22Rv1 (cell line): ENCODE measurements around the gene LDB3.
A peak's percentile ranks its signal among the peaks of the same experiment; 100 is the strongest.

Experiments
- H3K27ac ChIP-seq: fragments of 450-650 bp; 2 replicates; pipeline ENCODE4 v1.5.1; 2017
- CTCF ChIP-seq: fragments of 450-650 bp; IDR thresholded peaks from 2 replicates; pipeline ENCODE4 v1.5.1; 2017; ENCODE audit warnings: mild to moderate bottlenecking
- ZFX ChIP-seq: fragments of 450-650 bp; IDR thresholded peaks from 2 replicates; pipeline ENCODE4 v1.6.1; 2017; ENCODE audit warnings: antibody characterized with exemption, borderline replicate concordance

Gene LDB3

DNA sequence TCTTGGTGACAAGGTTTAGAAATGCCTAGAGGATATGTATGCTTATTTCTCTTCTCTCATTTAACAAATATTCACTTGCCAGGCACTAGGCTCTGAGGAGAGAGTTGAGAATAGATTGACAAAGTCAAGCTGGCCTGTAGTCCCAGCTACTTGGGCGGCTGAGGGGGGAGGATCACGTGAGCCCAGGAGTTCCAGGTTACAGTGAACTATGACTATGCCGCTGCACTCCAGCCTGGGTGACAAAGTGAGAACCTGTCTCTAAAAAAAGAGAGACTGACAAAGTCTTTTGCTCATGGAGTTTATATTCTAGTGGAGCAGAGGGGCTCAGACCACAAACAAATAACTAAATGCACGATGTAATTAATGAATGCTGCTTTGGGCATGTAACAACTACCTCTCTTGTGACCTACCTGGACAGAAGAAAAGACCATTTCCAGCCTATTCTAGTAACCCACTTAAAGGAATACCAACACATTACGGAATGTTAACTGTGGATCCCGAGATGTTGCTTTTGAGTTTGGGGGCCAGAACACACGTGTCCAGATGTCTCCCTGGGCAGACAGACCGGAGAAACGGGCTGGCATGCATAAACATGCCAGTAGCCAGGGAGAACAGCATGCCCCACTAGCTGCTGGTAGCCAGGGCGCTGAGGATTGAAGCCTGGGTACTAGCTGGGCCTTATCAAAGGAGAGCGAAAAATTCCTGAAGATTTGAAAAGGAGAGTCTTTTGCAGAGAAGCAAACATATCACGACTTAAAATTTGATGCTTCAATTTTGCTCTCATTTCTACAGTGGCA, 85.5 kb downstream of the LDB3 start:
- TF ChIP-seq ZFX (no peak), CTCF (no peak)
- H3K27ac ChIP-seq, result no peak overlapping the region

DNA sequence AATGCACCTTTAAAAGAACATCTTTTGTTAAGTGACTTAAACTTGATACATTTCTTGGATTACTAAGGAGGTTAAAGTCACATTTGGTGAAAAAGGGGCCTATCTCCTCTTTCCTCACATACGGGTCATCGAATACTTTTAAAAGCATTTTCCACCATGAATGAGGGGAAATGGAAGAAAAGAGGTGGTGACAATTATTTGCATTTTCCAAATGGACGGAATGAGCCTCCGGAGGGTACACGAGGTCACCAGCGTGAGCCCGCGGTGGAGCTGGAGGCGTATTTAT, 87.1 kb downstream of the LDB3 start:
- TF ChIP-seq ZFX, result no peak
- TF ChIP-seq CTCF, result no peak
- peak overlapping the region; percentile 82 for H3K27ac ChIP-seq

DNA sequence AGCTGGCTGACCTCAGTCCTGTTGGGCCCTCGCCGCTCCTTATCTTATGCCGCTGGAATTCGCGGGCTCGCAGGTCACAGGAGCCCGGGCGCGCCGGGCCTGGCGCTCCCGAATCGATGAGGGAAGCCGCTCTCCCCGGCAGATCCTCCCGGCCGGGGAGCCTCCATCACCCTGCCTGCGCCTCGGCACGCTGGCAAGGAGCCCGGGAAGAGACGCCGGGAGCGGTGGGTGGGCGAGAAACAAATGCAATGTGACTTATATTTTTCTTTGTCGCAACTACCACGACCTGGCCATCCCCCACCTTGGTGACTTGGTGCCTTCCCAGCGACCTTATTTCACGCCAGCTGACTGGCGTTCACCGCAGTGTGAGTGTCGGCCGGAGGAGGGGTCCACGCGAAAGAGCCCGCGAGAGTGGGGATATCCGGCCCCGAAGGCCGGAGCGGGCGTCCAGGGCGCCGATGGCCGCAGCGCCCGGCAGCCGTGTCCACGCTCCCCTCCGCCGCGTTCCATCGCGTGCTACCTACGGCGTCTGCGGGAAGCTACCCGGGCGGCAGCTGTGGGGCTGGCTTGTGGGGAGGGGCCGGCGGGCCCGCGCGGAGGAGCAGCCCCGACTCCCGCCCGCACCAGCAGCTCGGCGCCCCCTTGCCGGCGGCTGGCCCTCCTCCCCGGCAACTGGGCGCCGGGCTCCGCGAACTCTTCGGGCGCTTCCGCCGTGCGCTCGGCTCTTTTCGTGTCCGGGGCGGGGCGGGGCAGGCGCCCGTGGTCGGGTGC, 87.6 kb downstream of the LDB3 start:
- H3K27ac ChIP-seq, result peak overlapping the region; percentile 82
- TF ChIP-seq CTCF, result no peak
- TF ChIP-seq ZFX, result no peak

DNA sequence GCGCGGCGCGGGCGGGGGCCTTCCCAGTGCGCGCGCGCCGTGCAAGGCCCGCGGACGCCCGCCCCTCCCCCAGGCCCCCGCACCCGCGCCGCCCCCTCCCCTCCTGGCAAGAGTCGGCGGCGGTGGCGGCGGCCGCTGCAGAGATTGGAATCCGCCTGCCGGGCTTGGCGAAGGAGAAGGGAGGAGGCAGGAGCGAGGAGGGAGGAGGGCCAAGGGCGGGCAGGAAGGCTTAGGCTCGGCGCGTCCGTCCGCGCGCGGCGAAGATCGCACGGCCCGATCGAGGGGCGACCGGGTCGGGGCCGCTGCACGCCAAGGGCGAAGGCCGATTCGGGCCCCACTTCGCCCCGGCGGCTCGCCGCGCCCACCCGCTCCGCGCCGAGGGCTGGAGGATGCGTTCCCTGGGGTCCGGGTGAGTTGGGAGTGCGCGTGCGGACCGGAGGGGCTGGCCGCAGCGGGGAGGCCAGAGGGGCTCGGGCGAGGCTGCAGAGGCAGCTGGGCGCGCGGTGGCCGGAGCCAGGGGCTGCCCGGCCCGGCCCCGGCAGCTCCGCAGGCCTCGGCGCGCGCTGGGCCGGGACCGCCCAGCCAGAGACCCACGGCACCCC, 88.3 kb downstream of the LDB3 start, which contains the start of gene BMPR1A:
Gene BMPR1A (plus strand): TSS at position 109 of the 602 bp plus-strand sequence. CDS start 119,400 bp downstream, outside the sequence.
- peak within 1 kb of the TSS; percentile 82 for H3K27ac ChIP-seq
- TF ChIP-seq ZFX (no peak), CTCF (no peak)

GRCh38 chr10:86757113-86757972, 89.0 kb downstream of the LDB3 start:
- TF ChIP-seq ZFX, result no peak
- H3K27ac ChIP-seq, result peak overlapping the region; percentile 82

DNA sequence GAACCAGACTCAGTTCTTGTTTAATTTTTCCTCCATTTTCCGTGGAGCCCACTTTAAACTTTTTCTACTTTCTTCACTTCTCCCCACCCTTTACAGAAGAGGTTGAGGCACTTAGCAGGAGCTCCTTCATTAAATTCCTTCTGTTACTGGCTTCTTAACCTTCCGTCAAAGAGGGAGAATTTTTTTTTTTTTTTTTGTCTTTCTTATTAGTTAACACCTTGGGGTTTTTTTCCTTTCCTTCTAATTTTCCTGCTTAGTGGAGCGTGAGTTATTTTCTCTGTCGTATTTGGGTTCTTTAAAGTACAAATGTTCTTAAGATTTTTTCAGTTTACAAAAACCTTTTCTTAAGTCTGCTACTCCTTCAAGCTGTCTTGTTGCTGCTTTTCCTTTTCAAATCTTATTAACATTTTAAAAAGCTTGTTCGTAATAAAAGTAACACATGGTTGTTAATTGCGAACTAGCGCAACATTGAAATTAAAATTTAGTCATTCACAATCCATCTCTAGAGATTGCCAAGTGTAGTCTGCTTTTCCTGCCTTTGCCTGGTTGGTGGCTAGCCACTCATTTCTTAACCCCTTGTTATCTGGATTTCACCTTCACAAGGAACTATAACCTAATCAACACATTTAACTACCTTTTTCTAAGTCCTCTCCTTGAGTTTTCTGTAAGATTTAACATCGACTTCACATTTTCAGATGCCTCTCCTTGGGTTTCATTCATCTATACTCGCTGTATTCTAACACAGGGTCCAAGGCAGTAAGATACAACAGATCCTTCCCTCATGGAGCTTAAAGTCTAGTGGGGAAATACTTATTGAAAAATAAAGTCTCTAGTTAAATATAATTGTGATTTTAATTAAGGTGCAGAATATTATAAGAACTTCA, 90.1 kb downstream of the LDB3 start:
- no peak overlapping the region for H3K27ac ChIP-seq
- no peak for TF ChIP-seq ZFX
- TF ChIP-seq CTCF, result no peak
